GM19043 (cell line): ENCODE measurements around the gene SLC4A3.

Experiments
- ATAC-seq: cut with Tn5 transposase; IDR thresholded peaks from one replicate; pipeline ENCODE4 v1.9.1; 2021; ENCODE audit warnings: low read depth; ENCODE audit not compliant: unreplicated experiment

SLC4A3 gene

DNA sequence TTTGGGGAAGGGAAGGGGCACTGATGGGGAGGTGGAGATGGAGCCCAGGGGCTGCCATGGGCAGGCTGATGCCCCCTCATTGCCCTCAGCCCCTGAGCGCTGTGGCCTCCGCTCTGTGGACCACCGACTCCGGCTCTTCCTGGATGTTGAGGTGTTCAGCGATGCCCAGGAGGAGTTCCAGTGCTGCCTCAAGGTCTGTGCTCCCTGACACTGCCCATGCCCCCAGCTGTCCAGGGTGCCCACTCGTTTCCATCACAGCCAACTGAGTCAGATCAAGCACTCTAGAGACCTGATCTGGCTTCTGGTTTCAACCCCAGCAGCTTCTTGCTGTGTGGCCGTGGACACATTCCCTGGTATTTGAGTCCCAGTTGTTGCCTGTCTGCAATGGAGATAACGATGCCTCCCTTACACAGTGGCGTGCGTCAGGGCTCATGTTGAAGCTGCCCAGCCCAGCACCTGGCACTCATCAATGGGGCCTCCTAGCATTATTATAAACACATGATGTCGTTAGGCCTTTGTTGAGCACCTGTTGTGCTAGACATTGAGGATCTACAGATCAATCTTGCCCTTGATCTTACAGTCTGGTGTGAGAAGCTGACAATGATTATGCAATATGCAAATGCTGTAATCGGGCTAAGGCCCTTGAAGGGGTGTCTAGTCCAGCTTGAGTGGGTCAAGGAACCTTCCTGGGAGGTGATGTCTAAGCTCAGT, 15.4 kb upstream of the SLC4A3 start:
- no peak for ATAC-seq

GRCh38 chr2:219612577-219613286, 14.7 kb upstream of the SLC4A3 start:
- no peak for ATAC-seq

GRCh38 chr2:219613461-219614070, 13.9 kb upstream of the SLC4A3 start:
- ATAC-seq: no peak

GRCh38 chr2:219614076-219614860, 13.2 kb upstream of the SLC4A3 start:
- no peak for ATAC-seq

- no peak for ATAC-seq
Measured at GRCh38 chr2:219615036-219615435, 12.4 kb upstream of the SLC4A3 start.

DNA sequence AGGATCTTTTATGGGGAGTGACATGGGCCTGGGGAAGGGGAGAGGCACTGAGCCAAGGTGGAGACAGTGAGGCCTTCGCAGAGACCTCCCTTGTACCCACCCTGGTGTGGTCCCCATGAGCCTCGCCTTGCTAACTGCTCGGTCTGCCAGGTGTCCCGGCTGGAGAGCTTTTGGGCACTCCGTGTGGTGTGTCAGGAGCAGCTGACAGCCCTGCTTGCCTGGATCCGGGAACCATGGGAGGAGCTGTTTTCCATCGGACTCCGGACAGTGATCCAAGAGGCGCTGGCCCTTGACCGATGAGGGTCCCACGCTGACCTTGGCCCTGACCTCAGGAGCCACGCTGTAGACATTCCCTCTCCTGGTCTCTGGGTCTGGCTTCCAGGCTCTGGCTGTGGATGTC, 11.5 kb upstream of the SLC4A3 start:
- ATAC-seq: no peak

DNA sequence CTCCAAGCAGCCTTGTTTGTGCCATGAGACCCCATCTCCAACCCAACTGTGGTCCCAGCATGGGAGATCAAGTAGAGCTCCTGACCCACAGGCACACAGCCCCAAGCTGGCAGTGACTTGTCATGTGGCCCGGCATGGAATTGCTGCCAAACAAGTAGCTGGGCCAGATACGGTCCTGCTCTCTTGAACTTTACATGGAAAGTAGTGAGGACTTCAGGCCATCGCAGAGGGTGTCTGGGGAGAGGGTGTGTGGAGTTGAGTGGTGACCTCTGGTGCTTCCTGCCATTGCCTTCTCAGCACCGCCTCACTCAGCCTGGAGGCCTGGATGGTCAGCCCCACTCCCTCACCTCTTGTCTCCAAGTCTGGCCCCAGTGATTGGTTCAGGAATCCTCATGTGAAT, 10.9 kb upstream of the SLC4A3 start:
- ATAC-seq: no peak

DNA sequence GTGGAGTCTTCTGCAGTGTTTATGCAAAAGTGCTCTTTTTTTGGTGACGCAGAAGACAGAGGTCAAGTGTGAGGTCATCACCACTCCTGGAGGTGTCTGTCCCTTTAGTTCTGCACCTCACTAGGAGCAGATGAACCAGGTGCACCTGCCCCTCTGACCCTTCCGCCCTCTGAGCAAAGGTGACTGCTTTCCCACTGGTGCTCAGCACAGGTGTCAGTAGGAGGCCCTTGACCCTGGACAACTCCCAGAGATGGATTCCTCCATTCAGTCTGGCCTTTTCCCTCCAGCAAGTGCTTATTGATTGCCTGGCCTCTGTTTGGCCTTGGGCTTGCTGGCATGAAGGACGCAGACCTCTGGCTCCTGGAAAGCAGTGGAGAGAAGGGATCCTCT, 8.7 kb upstream of the SLC4A3 start:
- ATAC-seq: no peak

DNA sequence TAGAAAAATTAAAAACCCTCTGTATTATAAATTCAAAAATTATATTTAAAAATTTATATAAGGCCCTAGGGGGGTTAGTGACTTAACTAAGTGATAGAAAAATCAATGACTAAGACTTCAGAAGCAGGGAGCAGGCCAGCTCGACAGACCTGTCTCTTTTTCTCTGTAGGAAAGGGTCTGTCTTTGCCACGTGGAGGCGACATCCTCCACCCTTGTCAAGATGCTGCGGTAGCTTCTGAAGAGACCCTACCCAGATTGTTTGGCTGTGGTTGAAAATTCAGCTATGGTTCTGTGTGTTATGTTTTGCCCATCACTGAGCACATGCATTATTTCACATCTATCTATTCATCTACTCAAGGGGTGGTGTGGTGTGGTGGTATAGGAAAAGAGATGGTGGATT, 8.2 kb upstream of the SLC4A3 start:
- ATAC-seq: no peak

GRCh38 chr2:219620546-219620945, 6.9 kb upstream of the SLC4A3 start:
- no peak for ATAC-seq

DNA sequence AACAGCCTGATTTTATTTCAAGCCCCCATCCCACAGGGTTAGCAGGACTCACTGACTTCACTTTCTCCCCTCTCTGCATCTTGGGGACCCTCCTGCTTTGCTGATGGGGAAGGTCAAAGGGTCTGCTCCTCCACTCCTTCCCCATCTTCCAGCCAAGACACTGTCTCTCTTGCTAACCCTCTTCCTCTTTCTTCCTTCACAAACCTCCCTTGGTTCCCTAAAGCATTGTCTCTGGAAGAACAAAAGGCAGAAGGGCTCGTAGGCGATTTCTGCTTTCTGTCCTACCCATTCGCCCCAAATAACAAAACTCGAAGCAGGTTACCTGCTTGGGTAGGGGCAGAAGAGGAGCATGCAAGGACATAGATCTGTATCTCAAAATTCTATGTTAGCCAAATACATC, 5.5 kb upstream of the SLC4A3 start:
- no peak for ATAC-seq

GRCh38 chr2:219622472-219622871, 5.0 kb upstream of the SLC4A3 start:
- no peak for ATAC-seq

- ATAC-seq: no peak
Measured at GRCh38 chr2:219624565-219624964, 2.9 kb upstream of the SLC4A3 start.

GRCh38 chr2:219625179-219625578, 2.3 kb upstream of the SLC4A3 start:
- ATAC-seq: no peak

DNA sequence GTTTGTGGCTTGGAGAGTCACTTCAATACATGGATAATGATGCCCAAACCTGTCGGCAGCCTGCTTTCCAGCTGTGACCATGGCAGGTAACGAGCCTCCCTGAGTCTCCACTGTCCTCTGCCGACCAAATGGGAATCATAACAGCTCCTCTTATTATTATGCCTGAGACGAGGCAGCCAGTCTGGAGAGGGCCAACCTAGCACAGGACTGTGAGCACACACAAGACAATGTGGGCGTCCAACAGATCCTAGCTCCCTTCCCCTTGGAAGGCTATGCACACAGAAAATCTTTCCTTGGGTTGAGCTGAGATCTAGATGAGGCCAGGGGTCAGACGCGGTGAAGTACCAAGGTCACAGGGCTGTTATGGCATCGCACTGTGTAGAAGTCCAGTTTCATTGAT, 890 bp upstream of the SLC4A3 start:
- ATAC-seq: no peak

DNA sequence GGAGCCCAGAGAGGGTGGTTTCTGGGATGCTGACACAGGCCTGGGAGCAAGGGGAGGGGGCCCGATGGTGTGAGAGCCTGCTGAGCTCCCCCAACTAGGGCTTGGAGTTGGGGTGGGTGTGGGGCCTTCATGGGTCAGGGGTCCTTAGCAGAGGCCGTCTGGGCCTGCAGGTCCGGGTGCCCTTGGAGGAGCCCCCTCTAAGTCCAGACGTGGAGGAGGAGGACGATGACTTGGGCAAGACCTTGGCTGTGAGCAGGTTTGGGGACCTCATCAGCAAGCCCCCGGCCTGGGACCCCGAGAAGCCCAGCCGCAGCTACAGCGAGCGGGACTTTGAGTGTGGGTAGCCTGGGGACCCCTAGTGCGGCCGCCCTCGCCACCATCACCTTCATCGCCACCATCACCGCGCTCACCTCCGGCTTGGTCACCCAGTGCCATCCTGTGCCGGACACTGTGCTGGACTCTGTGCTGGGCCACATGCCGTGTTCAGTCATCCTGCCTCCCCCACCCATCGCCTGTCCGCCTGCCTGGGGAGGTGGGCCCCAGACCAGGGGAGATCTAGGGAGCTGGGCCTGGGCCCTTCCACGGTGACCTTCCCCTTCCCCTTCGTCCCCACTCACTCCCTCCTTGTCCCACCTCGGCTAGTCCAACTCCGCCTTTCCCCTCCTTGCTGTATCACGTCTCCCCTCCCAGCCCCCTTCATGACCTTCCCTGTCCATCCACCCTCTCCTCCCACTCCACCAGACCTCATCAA, 980 bp downstream of the SLC4A3 start:
- no peak for ATAC-seq

GRCh38 chr2:219628986-219629901, 1.8 kb downstream of the SLC4A3 start:
- ATAC-seq: no peak

GRCh38 chr2:219629976-219630695, 2.7 kb downstream of the SLC4A3 start:
- no peak for ATAC-seq
